Measurements from ENCODE around the gene MARCKS.

DNA sequence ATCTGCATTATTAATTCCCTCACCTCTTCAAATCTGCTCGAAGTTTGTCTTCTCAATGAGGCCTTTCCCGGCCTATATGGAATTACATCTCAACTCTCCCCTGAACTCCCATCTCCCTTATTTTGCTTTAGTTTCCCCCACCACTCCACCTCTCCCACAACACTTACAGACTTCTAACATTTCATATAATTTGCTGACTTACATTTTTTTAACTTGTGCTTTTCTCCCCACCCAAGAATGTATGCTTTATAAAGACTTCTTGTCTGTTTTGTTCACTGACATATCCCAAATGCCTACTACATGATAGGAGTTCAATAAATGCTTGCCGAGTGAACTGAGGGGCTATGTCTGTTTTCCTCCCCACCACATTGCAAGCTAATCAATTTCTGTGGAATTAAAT lies 3.9 kb upstream of the MARCKS start:
- TF ChIP-seq, protein P1, sequence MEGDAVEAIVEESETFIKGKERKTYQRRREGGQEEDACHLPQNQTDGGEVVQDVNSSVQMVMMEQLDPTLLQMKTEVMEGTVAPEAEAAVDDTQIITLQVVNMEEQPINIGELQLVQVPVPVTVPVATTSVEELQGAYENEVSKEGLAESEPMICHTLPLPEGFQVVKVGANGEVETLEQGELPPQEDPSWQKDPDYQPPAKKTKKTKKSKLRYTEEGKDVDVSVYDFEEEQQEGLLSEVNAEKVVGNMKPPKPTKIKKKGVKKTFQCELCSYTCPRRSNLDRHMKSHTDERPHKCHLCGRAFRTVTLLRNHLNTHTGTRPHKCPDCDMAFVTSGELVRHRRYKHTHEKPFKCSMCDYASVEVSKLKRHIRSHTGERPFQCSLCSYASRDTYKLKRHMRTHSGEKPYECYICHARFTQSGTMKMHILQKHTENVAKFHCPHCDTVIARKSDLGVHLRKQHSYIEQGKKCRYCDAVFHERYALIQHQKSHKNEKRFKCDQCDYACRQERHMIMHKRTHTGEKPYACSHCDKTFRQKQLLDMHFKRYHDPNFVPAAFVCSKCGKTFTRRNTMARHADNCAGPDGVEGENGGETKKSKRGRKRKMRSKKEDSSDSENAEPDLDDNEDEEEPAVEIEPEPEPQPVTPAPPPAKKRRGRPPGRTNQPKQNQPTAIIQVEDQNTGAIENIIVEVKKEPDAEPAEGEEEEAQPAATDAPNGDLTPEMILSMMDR (IDR thresholded peaks at IDR 0.05; ENCODE audit: low read depth, low read length, poor library complexity, severe bottlenecking) = no peak
- TF ChIP-seq EZH2phosphoT487 (IDR thresholded peaks at IDR 0.05; ENCODE audit: borderline replicate concordance, low read length) = no peak

Measured in DOHH2 (cell line).